ENCODE measurements around the gene SLC5A9. TPM values are rescaled to one million over a fixed set of nuclear protein-coding genes. Genes with fewer than 3 reads are reported as not detected.

SLC5A9 gene
- total RNA-seq, 1 experiment from 2014 or later = not detected

GRCh38 chr1:48225579-48225978 is 3.1 kb downstream of the SLC5A9 start:
- Histone ChIP-seq H4K91ac (ENCODE audit: insufficient read length, low read depth, low read length) (no peak overlapping the region), H4K5ac (ENCODE audit: insufficient read length, low read depth, low read length) (no peak overlapping the region), H2BK15ac (ENCODE audit: low read depth, low read length) (no peak overlapping the region), H3K27me3 (ENCODE audit: insufficient read depth, low read length) (no peaks in the 10 kb centered on the region), H4K20me1 (ENCODE audit: control insufficient read depth, insufficient read depth, insufficient read length) (no peaks in the 10 kb centered on the region), H2BK20ac (ENCODE audit: low read depth, low read length, poor library complexity, severe bottlenecking) (no peak overlapping the region), H2BK12ac (ENCODE audit: insufficient read length, low read depth, low read length) (no peak overlapping the region), H3K79me2 (ENCODE audit: insufficient read depth, low read length) (no peaks in the 10 kb centered on the region), H3K9ac (ENCODE audit: extremely low read depth, insufficient read length, low read length) (no peak overlapping the region), H3K9me3 (ENCODE audit: control insufficient read depth, low read depth, low read length) (no peaks in the 10 kb centered on the region), H3K14ac (ENCODE audit: insufficient read depth, low read length) (no peak overlapping the region), H3K4me2 (ENCODE audit: insufficient read depth, insufficient read length, low read length) (no peak overlapping the region), H3K23me2 (ENCODE audit: insufficient read length, low read depth, low read length, poor library complexity, severe bottlenecking) (no peaks in the 10 kb centered on the region), H2BK5ac (ENCODE audit: insufficient read length, low read length) (no peak overlapping the region), H3K4me1 (ENCODE audit: insufficient read depth, low read length) (no peaks in the 10 kb centered on the region), H2AFZ (ENCODE audit: low read length) (no peak overlapping the region), H4K8ac (replicated peaks; ENCODE audit: insufficient read length, low read depth, low read length) (no peak overlapping the region), H3K27ac (ENCODE audit: insufficient read length, low read depth, low read length) (no peak overlapping the region), H3K18ac (ENCODE audit: insufficient read length, low read depth, low read length) (no peak overlapping the region), H3K56ac (ENCODE audit: insufficient read length, low read depth, low read length) (no peak overlapping the region), H3K4ac (ENCODE audit: low read depth, low read length) (no peak overlapping the region), H3K79me1 (ENCODE audit: insufficient read depth, low read depth, low read length, poor library complexity, severe bottlenecking) (no peaks in the 10 kb centered on the region), H3T11ph (ENCODE audit: low read length) (no peak overlapping the region), H2BK120ac (ENCODE audit: low read depth, low read length, poor library complexity, severe bottlenecking) (no peak overlapping the region), H3K23ac (ENCODE audit: insufficient read length, low read depth, low read length) (no peak overlapping the region), H2AK5ac (ENCODE audit: insufficient read length, low read length) (no peak overlapping the region)
- H3K27me3 Mint-ChIP-seq (ENCODE audit: low read depth) = peaks cover 3% of the 10 kb centered on the region
- no peaks in the 10 kb centered on the region for H3K9me3 Mint-ChIP-seq
- H3K4me3 Mint-ChIP-seq = no peak overlapping the region
- H3K4me1 Mint-ChIP-seq = peaks cover 7 to 9% of the 10 kb centered on the region in 2 experiments; a peak in 3 of 4 replicates
- no peak for TF ChIP-seq CTCF (conservative IDR thresholded peaks at IDR 0.05)
- H3K27ac Mint-ChIP-seq = no peak overlapping the region
- DNase-seq = no peak
- no peaks in the 10 kb centered on the region for H3K36me3 Mint-ChIP-seq (ENCODE audit: insufficient read depth in 1 of 3, low read depth in 3 of 3)
- WGBS (ENCODE audit: extremely low coverage, insufficient read length, low lambda C conversion rate) = 100% methylated on average over 3 of the region's 6 CpGs

Measured in H9 (cell line).